Hepatocyte (in vitro differentiated cells): Measurements from ENCODE around the gene PI4KA. TPM values are rescaled to one million over a fixed set of nuclear protein-coding genes. Genes with fewer than 3 reads are reported as not detected.
"Not testable (repeated sequence)": the region's sequence is repeated elsewhere in the genome, so short reads cannot be mapped to it uniquely, and the experiment has no call there.

ENCODE experiments used
- DNase-seq: peaks from one replicate; pipeline ENCODE4 v3.0.0-alpha.2; 2016; ENCODE audit warnings: low spot score
- H2AFZ ChIP-seq: fragments of 200-600 bp; sonication (generic); 2 replicates; pipeline ENCODE4 v1.6.0; 2016; ENCODE audit warnings: antibody characterized with exemption, mild to moderate bottlenecking
- H3K27ac ChIP-seq: fragments of 200-600 bp; sonication (generic); 2 replicates; pipeline ENCODE4 v1.5.1; 2016; ENCODE audit warnings: mild to moderate bottlenecking
- H3K27me3 ChIP-seq: fragments of 200-600 bp; sonication (generic); 2 replicates; pipeline ENCODE4 v1.6.1; 2016
- H3K36me3 ChIP-seq: fragments of 200-600 bp; sonication (generic); replicated peaks from 2 replicates; pipeline ENCODE4 v1.5.1; 2016; ENCODE audit warnings: low read depth; ENCODE audit not compliant: insufficient read depth
- H3K4me1 ChIP-seq: fragments of 200-600 bp; sonication (generic); 2 replicates; pipeline ENCODE4 v1.5.1; 2016; ENCODE audit warnings: mild to moderate bottlenecking, moderate library complexity; ENCODE audit not compliant: insufficient read depth
- H3K4me2 ChIP-seq: fragments of 200-600 bp; sonication (generic); 2 replicates; pipeline ENCODE4 v1.6.0; 2016
- H3K4me3 ChIP-seq: fragments of 200-600 bp; sonication (generic); 2 replicates; pipeline ENCODE4 v1.5.1; 2016; ENCODE audit warnings: mild to moderate bottlenecking
- H3K79me2 ChIP-seq: fragments of 200-600 bp; sonication (generic); 2 replicates; pipeline ENCODE4 v1.6.0; 2017; ENCODE audit warnings: mild to moderate bottlenecking
- H3K9me2 ChIP-seq: fragments of 200-600 bp; sonication (generic); replicated peaks from 2 replicates; pipeline ENCODE4 v1.6.0; 2017; ENCODE audit warnings: mild to moderate bottlenecking; ENCODE audit not compliant: insufficient read depth
- H3K9me3 ChIP-seq: fragments of 200-600 bp; sonication (generic); 2 replicates; pipeline ENCODE4 v1.5.1; 2016; ENCODE audit warnings: low read depth, mild to moderate bottlenecking
- H4K20me1 ChIP-seq: fragments of 200-600 bp; sonication (generic); 2 replicates; pipeline ENCODE4 v1.6.0; 2016; ENCODE audit warnings: mild to moderate bottlenecking; ENCODE audit not compliant: insufficient read depth, poor library complexity, severe bottlenecking
- EZH2 ChIP-seq: fragments of 200-600 bp; sonication (generic); IDR thresholded peaks from 2 replicates; pipeline ENCODE4 v1.6.1; 2016; ENCODE audit warnings: antibody characterized with exemption, mild to moderate bottlenecking, borderline replicate concordance
- EZH2phosphoT487 ChIP-seq: fragments of 200-600 bp; sonication (generic); IDR thresholded peaks from one replicate; pipeline ENCODE4 v1.6.1; 2018; ENCODE audit warnings: antibody characterized with exemption, mild to moderate bottlenecking, low read depth, moderate library complexity; ENCODE audit not compliant: unreplicated experiment, severe bottlenecking
- WGBS: methylation state at CpG from one replicate; pipeline ENCODE4 v1.1.6; 2016; ENCODE audit warnings: low lambda C conversion rate; ENCODE audit errors: missing lambda C conversion rate; 5-methylcytosine and 5-hydroxymethylcytosine counted together
- polyA plus RNA-seq: library from polyadenylated mRNA; unstranded; fragments of >200 nt; fragmentation: Nextera tagmentation; extraction: Ambion mirVana; gene quantifications from 2 replicates; pipeline ENCODE4 v1.2.1, GENCODE V29; 2016
- total RNA-seq: library from RNA; depleted of rRNA; stranded (reverse); fragments of >200 nt; gene quantifications from 2 replicates; pipeline ENCODE4 v1.2.3, GENCODE V29; 2014
- TF ChIP-seq, protein P1 (sequence below): fragments of 200-600 bp; sonication (generic); IDR thresholded peaks from 2 replicates; pipeline ENCODE4 v1.5.1; 2016; ENCODE audit warnings: antibody characterized with exemption, mild to moderate bottlenecking; ENCODE audit not compliant: poor library complexity

PI4KA gene
- total and polyA plus RNA-seq, 2 experiments from 2014 or later: 59.1 to 75.7 TPM

DNA sequence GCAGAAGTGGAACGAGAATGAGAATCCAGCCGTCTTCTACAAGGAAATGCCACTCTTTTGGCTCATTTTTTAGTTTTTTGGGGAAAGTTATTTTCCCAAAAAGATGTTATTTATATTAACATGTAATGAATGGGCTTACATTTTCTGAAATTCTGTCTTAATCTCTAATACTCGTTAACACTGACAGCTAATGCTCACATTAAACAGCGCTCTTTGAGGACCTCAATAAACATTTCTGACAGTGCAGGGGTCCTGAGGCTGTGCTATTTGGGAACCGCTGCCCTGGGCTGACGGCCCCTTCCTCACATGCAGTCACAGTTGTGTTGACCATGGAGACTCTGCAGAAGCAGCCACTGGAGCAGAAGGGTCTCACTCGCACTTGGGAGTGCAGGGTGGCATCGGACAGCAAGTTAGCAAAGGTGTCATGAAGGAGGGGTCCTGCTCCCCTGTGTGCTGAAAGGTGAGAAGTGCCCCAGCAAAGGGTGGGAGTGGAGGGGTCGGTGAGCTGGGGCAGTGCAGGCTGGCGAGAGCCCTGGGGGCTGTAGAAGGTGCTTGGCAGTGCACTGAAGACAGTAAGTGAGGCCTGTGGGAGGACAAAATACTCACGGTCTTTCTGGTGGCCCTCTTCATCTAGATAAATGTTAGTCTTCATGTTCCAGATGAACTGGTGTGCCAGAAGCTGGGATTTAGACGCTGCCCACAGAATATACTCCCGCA, 137.8 kb downstream of the PI4KA start:
- no peak overlapping the region for H2AFZ ChIP-seq
- WGBS: 95% methylated on average over 13 of the region's 13 CpGs
- no peaks in the 10 kb centered on the region for H3K79me2 ChIP-seq
- TF ChIP-seq EZH2phosphoT487 (no peak), EZH2 (no peak)
- TF ChIP-seq, protein P1, sequence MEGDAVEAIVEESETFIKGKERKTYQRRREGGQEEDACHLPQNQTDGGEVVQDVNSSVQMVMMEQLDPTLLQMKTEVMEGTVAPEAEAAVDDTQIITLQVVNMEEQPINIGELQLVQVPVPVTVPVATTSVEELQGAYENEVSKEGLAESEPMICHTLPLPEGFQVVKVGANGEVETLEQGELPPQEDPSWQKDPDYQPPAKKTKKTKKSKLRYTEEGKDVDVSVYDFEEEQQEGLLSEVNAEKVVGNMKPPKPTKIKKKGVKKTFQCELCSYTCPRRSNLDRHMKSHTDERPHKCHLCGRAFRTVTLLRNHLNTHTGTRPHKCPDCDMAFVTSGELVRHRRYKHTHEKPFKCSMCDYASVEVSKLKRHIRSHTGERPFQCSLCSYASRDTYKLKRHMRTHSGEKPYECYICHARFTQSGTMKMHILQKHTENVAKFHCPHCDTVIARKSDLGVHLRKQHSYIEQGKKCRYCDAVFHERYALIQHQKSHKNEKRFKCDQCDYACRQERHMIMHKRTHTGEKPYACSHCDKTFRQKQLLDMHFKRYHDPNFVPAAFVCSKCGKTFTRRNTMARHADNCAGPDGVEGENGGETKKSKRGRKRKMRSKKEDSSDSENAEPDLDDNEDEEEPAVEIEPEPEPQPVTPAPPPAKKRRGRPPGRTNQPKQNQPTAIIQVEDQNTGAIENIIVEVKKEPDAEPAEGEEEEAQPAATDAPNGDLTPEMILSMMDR: no peak
- no peak overlapping the region for H3K4me3 ChIP-seq
- no peaks in the 10 kb centered on the region for H3K9me2 ChIP-seq
- H3K27ac ChIP-seq: no peak overlapping the region
- no peak for DNase-seq
- H3K4me2 ChIP-seq: no peak overlapping the region
- H3K36me3 ChIP-seq: no peaks in the 10 kb centered on the region
- H3K4me1 ChIP-seq: no peaks in the 10 kb centered on the region
- H3K27me3 ChIP-seq: no peaks in the 10 kb centered on the region
- no peaks in the 10 kb centered on the region for H4K20me1 ChIP-seq
- H3K9me3 ChIP-seq: no peaks in the 10 kb centered on the region

DNA sequence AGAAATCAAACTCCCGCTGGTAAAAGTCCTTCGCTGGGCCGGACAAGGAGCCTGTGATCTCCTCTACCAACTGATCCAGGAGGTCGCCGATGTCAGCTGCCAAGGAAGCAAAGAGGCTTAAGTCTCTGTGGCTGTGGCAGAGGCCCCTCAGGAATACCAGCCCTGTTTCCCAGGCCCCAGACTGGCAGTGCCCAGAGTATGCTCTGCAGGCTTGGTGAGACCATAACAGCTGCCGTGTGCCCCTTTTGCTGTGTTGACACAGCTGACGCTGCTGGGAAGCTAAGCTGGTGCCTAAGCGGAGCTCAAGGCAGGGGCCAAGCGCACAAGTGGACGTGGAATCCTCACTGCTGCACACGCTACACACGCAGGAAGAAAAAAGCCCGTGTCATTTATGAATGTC, 139.9 kb downstream of the PI4KA start:
- H3K4me1 ChIP-seq, H3K4me2 ChIP-seq, H3K27me3 ChIP-seq, H2AFZ ChIP-seq, H3K4me3 ChIP-seq, H4K20me1 ChIP-seq, H3K9me3 ChIP-seq, H3K27ac ChIP-seq, H3K36me3 ChIP-seq, DNase-seq, H3K9me2 ChIP-seq, H3K79me2 ChIP-seq: not testable (repeated sequence)
- 93% methylated on average over 13 of the region's 13 CpGs for WGBS

DNA sequence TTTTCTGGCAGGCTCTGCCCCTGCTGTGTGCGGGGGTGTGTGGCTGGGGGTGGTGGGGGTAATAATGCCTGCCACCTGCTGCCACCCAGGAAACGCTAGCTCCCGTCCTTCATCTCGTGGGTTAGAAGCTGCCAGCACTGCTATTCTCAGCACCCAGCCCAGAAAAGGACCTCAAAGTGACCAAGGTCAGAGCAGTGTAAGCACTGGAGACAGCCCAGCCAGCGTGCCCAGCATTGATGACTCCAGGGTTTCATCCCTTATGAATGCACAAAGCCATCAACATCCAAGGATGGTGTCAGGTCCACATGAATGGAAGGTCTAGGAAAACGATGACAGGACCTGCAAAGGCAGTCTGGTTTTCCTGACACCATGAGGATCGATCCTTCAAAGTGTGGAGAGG, 140.6 kb downstream of the PI4KA start:
- not testable (repeated sequence) for H3K4me2 ChIP-seq, H3K27ac ChIP-seq, H2AFZ ChIP-seq, DNase-seq, H3K9me3 ChIP-seq, H3K4me3 ChIP-seq, H3K36me3 ChIP-seq, H3K27me3 ChIP-seq, H3K79me2 ChIP-seq, H3K4me1 ChIP-seq, H3K9me2 ChIP-seq, H4K20me1 ChIP-seq
- 92% methylated on average over 5 of the region's 7 CpGs for WGBS

- not testable (repeated sequence) for H3K4me3 ChIP-seq, DNase-seq, H2AFZ ChIP-seq, H3K4me1 ChIP-seq, H3K9me2 ChIP-seq, H4K20me1 ChIP-seq, H3K4me2 ChIP-seq, H3K36me3 ChIP-seq, H3K9me3 ChIP-seq, H3K79me2 ChIP-seq, H3K27me3 ChIP-seq, H3K27ac ChIP-seq
- WGBS: 93% methylated on average over 15 of the region's 17 CpGs
These were observed 141.3 kb downstream of the PI4KA start for GRCh38 chr22:20717213-20717866.

- H3K9me2 ChIP-seq, DNase-seq, H3K36me3 ChIP-seq, H3K9me3 ChIP-seq, H3K4me2 ChIP-seq, H3K79me2 ChIP-seq, H3K4me3 ChIP-seq, H3K27ac ChIP-seq, H2AFZ ChIP-seq, H4K20me1 ChIP-seq, H3K4me1 ChIP-seq, H3K27me3 ChIP-seq: not testable (repeated sequence)
- 97% methylated on average over 13 of the region's 13 CpGs for WGBS
These were observed 145.5 kb downstream of the PI4KA start for GRCh38 chr22:20713116-20713515.

GRCh38 chr22:20709966-20710365, 148.6 kb downstream of the PI4KA start:
- not testable (repeated sequence) for H3K4me3 ChIP-seq, H3K27me3 ChIP-seq, H3K9me3 ChIP-seq, H3K4me2 ChIP-seq, H3K27ac ChIP-seq, H2AFZ ChIP-seq, H3K9me2 ChIP-seq, DNase-seq, H3K79me2 ChIP-seq, H3K4me1 ChIP-seq, H3K36me3 ChIP-seq, H4K20me1 ChIP-seq
- WGBS: 100% methylated on average over 10 of the region's 11 CpGs

DNA sequence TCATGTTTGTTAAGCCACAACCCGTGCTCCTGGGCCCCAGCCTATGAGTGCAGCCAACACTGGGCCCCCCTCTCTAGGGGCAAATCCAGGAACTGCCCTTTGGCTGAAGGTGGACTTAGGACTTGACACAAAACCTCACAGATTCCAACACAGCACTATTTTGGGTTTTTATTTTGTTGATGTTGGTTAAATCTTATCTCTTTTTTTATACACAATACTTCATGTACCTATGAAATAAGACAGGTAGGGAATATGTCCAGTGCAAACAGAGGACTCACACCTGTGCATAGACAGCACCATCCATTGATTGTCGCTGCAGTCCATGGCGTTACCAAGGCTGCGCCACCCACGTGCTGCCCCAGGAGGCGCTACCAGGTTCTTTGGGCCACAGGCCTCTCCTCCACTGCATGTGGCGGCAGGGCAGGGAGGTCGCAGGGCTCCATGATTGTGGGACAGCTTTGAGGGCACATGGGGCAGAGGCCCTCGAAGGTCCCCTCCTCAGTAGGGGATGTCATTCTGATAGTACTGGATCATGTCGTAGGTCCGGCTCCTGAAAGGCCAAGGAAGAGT, 151.0 kb downstream of the PI4KA start:
- H3K4me3 ChIP-seq: not testable (repeated sequence)

More for the DNA sequence above, 151.0 kb downstream of the PI4KA start:
- H3K4me2 ChIP-seq, H3K9me3 ChIP-seq, H2AFZ ChIP-seq, H3K36me3 ChIP-seq, H3K4me1 ChIP-seq, DNase-seq, H3K27me3 ChIP-seq, H3K79me2 ChIP-seq, H3K27ac ChIP-seq, H4K20me1 ChIP-seq, H3K9me2 ChIP-seq: not testable (repeated sequence)
- 93% methylated on average over 10 of the region's 11 CpGs for WGBS
